Activated T-cell treated with anti-CD3 and anti-CD28 coated beads for 1 hour (primary cell): ENCODE data around the gene ZNF618.

Experiments used
- DNase-seq: peaks from one replicate; pipeline ENCODE4 v3.0.0-alpha.2; 2020; ENCODE audit warnings: low read depth

ZNF618 gene

GRCh38 chr9:113882636-113883164 is 6.6 kb downstream of the ZNF618 start:
- no peak for DNase-seq

- DNase-seq: no peak
Observed at GRCh38 chr9:113885183-113886025, 9.3 kb downstream of the ZNF618 start.

GRCh38 chr9:113886026-113886369 is 9.9 kb downstream of the ZNF618 start:
- DNase-seq: no peak

- no peak for DNase-seq
Observed at GRCh38 chr9:113886466-113886865, 10.4 kb downstream of the ZNF618 start.

GRCh38 chr9:113886933-113887332 is 10.8 kb downstream of the ZNF618 start:
- no peak for DNase-seq

GRCh38 chr9:113887436-113887835 is 11.3 kb downstream of the ZNF618 start:
- no peak for DNase-seq

GRCh38 chr9:113888336-113888735 is 12.2 kb downstream of the ZNF618 start:
- no peak for DNase-seq

- no peak for DNase-seq
Observed at GRCh38 chr9:113888976-113889375, 12.9 kb downstream of the ZNF618 start.

GRCh38 chr9:113890704-113891103 is 14.6 kb downstream of the ZNF618 start:
- DNase-seq: no peak

GRCh38 chr9:113892861-113893491 is 16.9 kb downstream of the ZNF618 start:
- no peak for DNase-seq

- no peak for DNase-seq
Observed at GRCh38 chr9:113894166-113894565, 18.1 kb downstream of the ZNF618 start.

GRCh38 chr9:113895526-113895925 is 19.4 kb downstream of the ZNF618 start:
- no peak for DNase-seq

GRCh38 chr9:113896713-113897112 is 20.6 kb downstream of the ZNF618 start:
- no peak for DNase-seq

- DNase-seq: no peak
Observed at GRCh38 chr9:113898151-113898550, 22.0 kb downstream of the ZNF618 start.

GRCh38 chr9:113898596-113898995 is 22.5 kb downstream of the ZNF618 start:
- no peak for DNase-seq

GRCh38 chr9:113899205-113899604 is 23.1 kb downstream of the ZNF618 start:
- no peak for DNase-seq

GRCh38 chr9:113901221-113901688 is 25.1 kb downstream of the ZNF618 start:
- no peak for DNase-seq

GRCh38 chr9:113903514-113904077 is 27.5 kb downstream of the ZNF618 start:
- DNase-seq: no peak

GRCh38 chr9:113906411-113907110 is 30.5 kb downstream of the ZNF618 start:
- no peak for DNase-seq

- DNase-seq: no peak
Observed at GRCh38 chr9:113907282-113907681, 31.2 kb downstream of the ZNF618 start.

- no peak for DNase-seq
Observed at GRCh38 chr9:113909421-113909820, 33.3 kb downstream of the ZNF618 start.

- no peak for DNase-seq
Observed at GRCh38 chr9:113910036-113910639, 34.0 kb downstream of the ZNF618 start.
